Stomach smooth muscle (tissue), 2 donors: Measurements from ENCODE around the gene PDE6D.

Source experiments
- H3K27ac ChIP-seq: one replicate; pipeline ENCODE4 v1.7.0; 2013; ENCODE audit warnings: mild to moderate bottlenecking, low read length, inconsistent platforms
- H3K27me3 ChIP-seq, 2 donors: one replicate each; pipeline ENCODE4 v1.7.0; 2013; ENCODE audit warnings: low read length in 2 of 2; ENCODE audit not compliant: insufficient read depth in 2 of 2, control insufficient read depth in 1 of 2
- H3K36me3 ChIP-seq, 2 donors: one replicate each; pipeline ENCODE4 v1.7.0; 2013; ENCODE audit warnings: low read length in 2 of 2; ENCODE audit not compliant: control insufficient read depth in 2 of 2, insufficient read depth in 2 of 2
- H3K4me1 ChIP-seq: one replicate; pipeline ENCODE4 v1.7.0; 2013; ENCODE audit warnings: low read length; ENCODE audit not compliant: control insufficient read depth, insufficient read depth
- H3K4me3 ChIP-seq, 2 donors: one replicate each; pipeline ENCODE4 v1.7.0; 2013; ENCODE audit warnings: low read length in 2 of 2
- H3K9ac ChIP-seq, 2 donors: one replicate each; pipeline ENCODE4 v1.7.0; 2013; ENCODE audit warnings: low read length in 2 of 2, mild to moderate bottlenecking in 1 of 2
- H3K9me3 ChIP-seq, 2 donors: one replicate each; pipeline ENCODE4 v1.7.0; 2013; ENCODE audit warnings: low read length in 2 of 2; ENCODE audit not compliant: control insufficient read depth in 2 of 2
- donor health status: healthy.
- donor health status: Pancreatic carcinoma.

PDE6D gene

DNA sequence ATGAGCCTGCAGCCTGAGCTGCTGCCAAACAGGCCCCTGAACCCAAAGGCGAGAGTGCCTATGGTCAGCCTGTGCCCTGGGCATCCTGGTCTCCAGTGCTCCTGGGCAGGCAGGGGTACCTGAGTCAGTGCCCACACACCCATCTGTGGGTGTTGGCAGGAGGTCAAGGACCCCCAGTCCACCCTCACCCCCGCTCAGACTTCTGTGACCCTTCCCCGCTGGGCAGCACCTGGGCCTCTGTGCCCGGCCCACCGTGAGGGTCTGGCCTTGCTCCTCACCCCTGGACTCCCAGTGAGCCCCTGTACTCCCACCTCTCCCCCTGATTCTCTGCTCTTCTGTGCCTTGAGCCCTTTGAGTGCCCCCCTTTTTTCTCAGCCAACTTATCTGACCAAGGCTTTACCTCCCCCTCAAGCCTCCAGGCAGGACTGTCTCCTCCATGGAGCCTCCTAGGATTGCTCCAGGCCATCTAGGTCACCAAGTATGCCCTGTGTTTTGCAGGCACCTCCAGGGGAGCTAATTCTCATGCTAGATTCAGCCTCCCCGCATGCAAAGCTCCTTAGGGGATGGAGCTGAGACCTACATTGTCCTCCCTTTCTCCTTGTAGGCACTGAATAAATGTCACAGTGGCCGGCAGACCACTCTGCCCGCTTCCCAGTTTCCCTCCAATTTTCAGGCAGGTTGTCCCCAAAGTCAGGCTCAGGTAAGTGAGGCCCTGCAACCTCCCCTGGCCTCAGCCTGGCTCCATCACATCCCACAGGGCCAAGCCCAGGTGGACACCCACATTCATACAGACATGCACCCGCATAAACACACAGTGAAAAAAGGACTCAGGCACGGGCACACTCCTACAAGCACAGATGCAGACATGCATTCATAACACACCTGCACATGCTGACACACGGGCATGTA lies 94.6 kb downstream of the PDE6D start:
- H3K9ac ChIP-seq: no peak overlapping the region
- H3K4me1 ChIP-seq: peaks cover 18% of the 10 kb centered on the region
- no peaks in the 10 kb centered on the region for H3K36me3 ChIP-seq
- H3K9me3 ChIP-seq: no peaks in the 10 kb centered on the region
- no peaks in the 10 kb centered on the region for H3K27me3 ChIP-seq
- H3K27ac ChIP-seq: no peak overlapping the region
- no peak overlapping the region for H3K4me3 ChIP-seq

DNA sequence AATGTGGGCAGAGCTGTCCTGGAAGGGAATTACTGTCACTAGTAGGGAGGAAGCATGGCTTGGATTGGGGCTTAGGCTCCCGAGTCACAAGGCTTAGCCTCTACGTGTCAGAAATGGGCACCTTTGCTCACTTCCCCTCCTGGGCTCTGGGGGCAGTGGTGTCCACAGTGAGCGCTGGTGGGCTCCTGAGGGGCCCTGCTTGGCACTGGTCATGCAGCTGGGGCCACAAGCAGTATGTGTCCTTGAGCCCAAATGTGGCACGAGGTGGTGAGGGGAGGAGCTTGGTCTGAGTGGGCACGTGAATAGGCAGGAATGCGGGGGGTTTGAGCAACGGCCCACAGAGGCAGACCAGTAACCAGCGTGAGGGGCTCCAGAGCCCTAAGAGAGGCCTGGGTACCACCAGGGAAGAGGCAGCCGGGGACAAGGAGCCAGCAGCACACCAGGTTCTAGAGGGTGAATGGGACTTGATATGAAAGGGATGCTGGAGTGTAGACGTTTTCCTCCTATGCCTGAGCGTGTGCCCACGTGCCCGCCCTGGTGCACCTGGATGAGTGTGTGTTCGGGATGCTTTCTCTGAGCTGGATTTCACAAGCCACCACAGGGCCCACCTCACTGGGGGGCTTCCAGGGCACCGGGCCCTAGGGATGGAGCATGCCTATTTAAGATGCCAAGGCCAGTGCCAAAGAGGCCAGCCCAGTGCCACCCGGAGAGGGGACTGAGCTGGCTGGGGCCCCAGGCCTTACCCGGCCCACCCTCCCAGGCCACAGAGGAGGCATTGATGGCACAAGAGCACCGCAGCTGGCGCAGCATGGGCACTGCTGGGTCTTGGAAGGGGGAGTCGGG lies 95.5 kb downstream of the PDE6D start:
- H3K4me1 ChIP-seq: peaks cover 25% of the 10 kb centered on the region
- no peaks in the 10 kb centered on the region for H3K36me3 ChIP-seq
- H3K4me3 ChIP-seq: no peak overlapping the region
- H3K9me3 ChIP-seq: no peaks in the 10 kb centered on the region
- H3K9ac ChIP-seq: no peak overlapping the region
- H3K27me3 ChIP-seq: no peaks in the 10 kb centered on the region
- no peak overlapping the region for H3K27ac ChIP-seq

GRCh38 chr2:231684314-231685223 lies 96.5 kb downstream of the PDE6D start:
- Histone ChIP-seq H3K4me3 (no peak overlapping the region), H3K27ac (no peak overlapping the region), H3K9ac (no peak overlapping the region), H3K27me3 (no peaks in the 10 kb centered on the region), H3K9me3 (no peaks in the 10 kb centered on the region), H3K36me3 (no peaks in the 10 kb centered on the region), H3K4me1 (peaks cover 27% of the 10 kb centered on the region)

DNA sequence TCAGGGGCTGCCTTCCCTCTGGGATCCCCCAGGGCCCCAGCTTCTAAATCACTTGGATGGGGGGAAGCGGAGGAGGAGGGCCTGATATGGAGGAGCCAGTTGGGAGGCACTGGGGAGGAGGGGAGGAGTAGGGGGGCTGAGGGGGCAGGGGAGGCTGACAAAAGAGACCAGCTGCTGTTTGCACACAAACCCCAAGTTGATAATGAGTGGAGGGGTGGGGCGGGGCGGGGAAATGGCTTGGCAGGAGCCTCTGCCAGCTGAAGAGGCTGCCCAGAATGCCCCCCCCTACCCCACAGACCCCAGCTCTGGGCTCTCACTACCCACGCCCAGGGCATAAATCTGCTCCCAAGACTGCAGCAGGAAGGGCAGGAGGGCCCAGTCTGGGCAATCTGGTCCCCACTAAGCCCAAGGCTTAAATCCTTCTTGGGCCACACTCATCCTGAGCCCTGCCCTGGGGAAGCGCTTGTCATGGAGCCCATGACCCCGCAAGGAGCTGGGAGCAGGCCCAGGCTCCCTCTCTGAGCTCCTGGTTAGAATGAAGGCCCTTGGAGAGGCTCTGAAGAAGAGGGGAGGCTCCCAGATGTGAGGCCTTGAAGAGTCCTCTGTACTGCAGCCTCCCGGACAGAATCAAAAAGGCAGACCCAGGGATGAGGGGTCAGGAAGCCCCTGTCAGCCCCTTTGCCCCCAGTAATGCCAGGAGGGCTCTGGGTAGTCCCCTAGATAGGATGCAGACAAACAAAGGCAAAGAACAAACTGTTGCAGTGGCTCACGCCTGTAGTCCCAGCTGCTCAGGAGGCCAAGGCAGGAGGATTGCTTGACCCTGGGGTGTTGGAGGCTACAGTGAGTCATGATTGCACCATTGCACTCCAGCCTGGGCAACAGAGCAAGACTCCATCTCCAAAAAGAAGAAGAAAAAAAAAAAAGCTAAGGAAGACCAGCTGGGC lies 97.5 kb downstream of the PDE6D start:
- H3K9ac ChIP-seq: no peak overlapping the region
- H3K36me3 ChIP-seq: no peaks in the 10 kb centered on the region
- no peaks in the 10 kb centered on the region for H3K9me3 ChIP-seq
- H3K27me3 ChIP-seq: no peaks in the 10 kb centered on the region
- peak overlapping the region; percentile 11 for H3K27ac ChIP-seq
- H3K4me1 ChIP-seq: peaks cover 27% of the 10 kb centered on the region
- no peak overlapping the region for H3K4me3 ChIP-seq

- peaks cover 29% of the 10 kb centered on the region for H3K4me1 ChIP-seq
- no peak overlapping the region for H3K9ac ChIP-seq
- no peak overlapping the region for H3K4me3 ChIP-seq
- H3K9me3 ChIP-seq: no peaks in the 10 kb centered on the region
- no peaks in the 10 kb centered on the region for H3K27me3 ChIP-seq
- no peak overlapping the region for H3K27ac ChIP-seq
- H3K36me3 ChIP-seq: no peaks in the 10 kb centered on the region
These were observed 98.3 kb downstream of the PDE6D start for GRCh38 chr2:231682603-231683291.
